Erythroblast (primary cell): ENCODE results near the gene WWP2.
"Not testable (repeated sequence)": the region's sequence is repeated elsewhere in the genome, so short reads cannot be mapped to it uniquely, and the experiment has no call there.

Source experiments
- DNase-seq, 2 experiments: peaks; one replicate each; lab custom pipeline; 2025; lab: John Stamatoyannopoulos, UW
- GATA1 ChIP-seq: IDR thresholded peaks from 2 replicates; pipeline ENCODE4 v1.6.1; 2011; ENCODE audit warnings: low read depth, mild to moderate bottlenecking, control low read depth, low read length, moderate library complexity
- POLR2A ChIP-seq: IDR thresholded peaks from 2 replicates; pipeline ENCODE4 v1.6.1; 2011; ENCODE audit warnings: mild to moderate bottlenecking, low read length

Gene WWP2

GRCh38 chr16:69762814-69763598 lies 874 bp downstream of the WWP2 start:
- no peak for TF ChIP-seq GATA1
- peak; percentile 2 for TF ChIP-seq POLR2A
- peak; percentile 61 to 64 for DNase-seq

- TF ChIP-seq GATA1 (no peak), POLR2A (no peak)
- DNase-seq, result no peak
Observed at GRCh38 chr16:69763599-69763942, 1.4 kb downstream of the WWP2 start.

GRCh38 chr16:69767459-69768229 lies 5.5 kb downstream of the WWP2 start:
- no peak for DNase-seq
- TF ChIP-seq GATA1 (no peak), POLR2A (no peak)

- DNase-seq, result no peak
Observed at GRCh38 chr16:69768666-69769065, 6.5 kb downstream of the WWP2 start.

GRCh38 chr16:69769404-69769803 lies 7.3 kb downstream of the WWP2 start:
- TF ChIP-seq GATA1, result no peak
- TF ChIP-seq POLR2A, result no peak
- DNase-seq, result no peak

More at GRCh38 chr16:69768666-69769065, 6.5 kb downstream of the WWP2 start:
- no peak for TF ChIP-seq GATA1
- TF ChIP-seq POLR2A, result no peak

- TF ChIP-seq GATA1 (no peak), POLR2A (no peak)
- DNase-seq, result no peak
Observed at GRCh38 chr16:69771651-69771967, 9.5 kb downstream of the WWP2 start.

- TF ChIP-seq GATA1 (no peak), POLR2A (no peak)
Observed at GRCh38 chr16:69773260-69773947, 11.3 kb downstream of the WWP2 start.

GRCh38 chr16:69775563-69775962 lies 13.4 kb downstream of the WWP2 start:
- TF ChIP-seq GATA1, result no peak
- no peak for TF ChIP-seq POLR2A
- no peak for DNase-seq

More at GRCh38 chr16:69773260-69773947, 11.3 kb downstream of the WWP2 start:
- DNase-seq, result no peak

GRCh38 chr16:69779724-69780123 lies 17.6 kb downstream of the WWP2 start:
- no peak for DNase-seq
- no peak for TF ChIP-seq POLR2A

- no peak for TF ChIP-seq GATA1
- no peak for TF ChIP-seq POLR2A
- DNase-seq, result no peak
Observed at GRCh38 chr16:69781118-69781517, 19.0 kb downstream of the WWP2 start.

- DNase-seq, result no peak
- no peak for TF ChIP-seq POLR2A
- no peak for TF ChIP-seq GATA1
Observed at GRCh38 chr16:69784586-69784985, 22.5 kb downstream of the WWP2 start.

GRCh38 chr16:69787883-69788282 lies 25.8 kb downstream of the WWP2 start:
- TF ChIP-seq POLR2A (no peak), GATA1 (no peak)
- DNase-seq, result no peak

GRCh38 chr16:69791391-69791847 lies 29.3 kb downstream of the WWP2 start:
- not testable (repeated sequence) for DNase-seq

GRCh38 chr16:69793526-69793925 lies 31.4 kb downstream of the WWP2 start:
- DNase-seq, result no peak
- TF ChIP-seq POLR2A, result no peak
- TF ChIP-seq GATA1, result no peak

- TF ChIP-seq GATA1 (no peak), POLR2A (no peak)
- no peak for DNase-seq
Observed at GRCh38 chr16:69794486-69794885, 32.4 kb downstream of the WWP2 start.
